ENCODE results near the gene KCND3.

KCND3 gene

GRCh38 chr1:111731956-111732355, 257.5 kb downstream of the KCND3 start (continued):
- no peak for TF ChIP-seq ZNF18 (tag by site-specific recombination; IDR thresholded peaks at IDR 0.05)
- no peak for TF ChIP-seq INSM2 (tag by site-specific recombination; IDR thresholded peaks at IDR 0.05)
- TF ChIP-seq BCL6B (tag by site-specific recombination; IDR thresholded peaks at IDR 0.05), result no peak
- no peak for TF ChIP-seq SCRT1 (tag by site-specific recombination; IDR thresholded peaks at IDR 0.05; ENCODE audit: borderline replicate concordance)
- TF ChIP-seq ZNF416 (tag by site-specific recombination; IDR thresholded peaks at IDR 0.05), result no peak
- no peak for TF ChIP-seq ZNF449 (tag by site-specific recombination; IDR thresholded peaks at IDR 0.05)
- no peak for TF ChIP-seq KLF1 (tag by site-specific recombination; IDR thresholded peaks at IDR 0.05)
- no peak for TF ChIP-seq ZNF830 (tag by site-specific recombination; IDR thresholded peaks at IDR 0.05; ENCODE audit: low read depth)
- no peak for TF ChIP-seq ZNF311 (tag by site-specific recombination; IDR thresholded peaks at IDR 0.05; ENCODE audit: borderline replicate concordance)
- TF ChIP-seq ZNF658 (tag by site-specific recombination; IDR thresholded peaks at IDR 0.05), result no peak

GRCh38 chr1:111730706-111731105, 258.8 kb downstream of the KCND3 start:
- ChIA-PET POLR2A (no interaction called here), CTCF (interaction anchor here (0.6 kb wide), 1 partner anchor 84 kb away, joined by 3 read pairs; no protein-coding TSS in a partner anchor)
- Histone ChIP-seq H3K36me3 (ENCODE audit: control insufficient read depth in 2 of 2, insufficient read depth in 1 of 2, low read length in 2 of 2) (no peaks in the 10 kb centered on the region), H3K27ac (ENCODE audit: extremely low read depth, low read depth, low read length) (no peak overlapping the region), H3K4me3 (ENCODE audit: low read depth, low read length) (no peak overlapping the region), H3K4me1 (ENCODE audit: control insufficient read depth, insufficient read depth, low read length) (no peaks in the 10 kb centered on the region; the same call in 1 of the 2 replicates), H3K9me3 (ENCODE audit: control insufficient read depth, insufficient read depth, low read depth, low read length) (no peaks in the 10 kb centered on the region)
- no peak for TF ChIP-seq ZNF544 (tag by site-specific recombination; IDR thresholded peaks at IDR 0.05)
- no peak for TF ChIP-seq ZNF362 (tag by site-specific recombination; IDR thresholded peaks at IDR 0.05)
- TF ChIP-seq ZNF776 (tag by site-specific recombination; IDR thresholded peaks at IDR 0.05; ENCODE audit: borderline replicate concordance), result no peak
- no peak for TF ChIP-seq ZNF664 (tag by site-specific recombination; IDR thresholded peaks at IDR 0.05)
- no peak for TF ChIP-seq ELK4 (IDR thresholded peaks at IDR 0.05; ENCODE audit: borderline replicate concordance, low read depth, low read length)
- TF ChIP-seq ZBTB17 (tag by site-specific recombination; IDR thresholded peaks at IDR 0.05), result no peak
- no peak for TF ChIP-seq ZNF138 (tag by site-specific recombination; IDR thresholded peaks at IDR 0.05; ENCODE audit: borderline replicate concordance)
- TF ChIP-seq ZNF548 (tag by site-specific recombination; IDR thresholded peaks at IDR 0.05), result no peak
- no peak for TF ChIP-seq ZNF239 (tag by site-specific recombination; IDR thresholded peaks at IDR 0.05)
- TF ChIP-seq IKZF3 (tag by site-specific recombination; IDR thresholded peaks at IDR 0.05), result no peak
- TF ChIP-seq ZEB2 (tag by site-specific recombination; IDR thresholded peaks at IDR 0.05), result no peak
- no peak for TF ChIP-seq YY2 (tag by site-specific recombination; IDR thresholded peaks at IDR 0.05)
- TF ChIP-seq ZNF24 (tag by site-specific recombination; IDR thresholded peaks at IDR 0.05), result no peak
- TF ChIP-seq ZNF558 (tag by site-specific recombination; IDR thresholded peaks at IDR 0.05), result no peak
- no peak for TF ChIP-seq HOXC10 (CRISPR knock-in tag; IDR thresholded peaks at IDR 0.05)
- no peak for TF ChIP-seq BCL11B (tag by site-specific recombination; IDR thresholded peaks at IDR 0.05; ENCODE audit: low read depth)
- TF ChIP-seq ZNF223 (tag by site-specific recombination; IDR thresholded peaks at IDR 0.05), result no peak
- TF ChIP-seq ZBTB8A (tag by site-specific recombination; IDR thresholded peaks at IDR 0.05), result no peak
- TF ChIP-seq GLI4 (tag by site-specific recombination; IDR thresholded peaks at IDR 0.05), result no peak
- no peak for TF ChIP-seq ZFP3 (tag by site-specific recombination; IDR thresholded peaks at IDR 0.05; ENCODE audit: low read depth)
